Stimulated activated CD8-positive, alpha-beta memory T cell treated with anti-CD3 and anti-CD28 coated beads, Interleukin-4, amount 100 ng/mL, for 24 hours (primary cell): Measurements from ENCODE around the gene CNRIP1.

Source experiments
- DNase-seq: peaks from one replicate; pipeline ENCODE4 v3.0.0-alpha.2; 2020; ENCODE audit warnings: low read depth

The CNRIP1 gene

GRCh38 chr2:68251187-68251854 is 68.4 kb downstream of the CNRIP1 start:
- DNase-seq, result peak; percentile 38

- no peak for DNase-seq
Observed at GRCh38 chr2:68250652-68251186, 69.0 kb downstream of the CNRIP1 start.

- DNase-seq, result no peak
Observed at GRCh38 chr2:68250196-68250595, 69.6 kb downstream of the CNRIP1 start.

GRCh38 chr2:68248806-68249205 is 70.9 kb downstream of the CNRIP1 start:
- DNase-seq, result no peak

- no peak for DNase-seq
Observed at GRCh38 chr2:68248361-68248760, 71.4 kb downstream of the CNRIP1 start.

DNA sequence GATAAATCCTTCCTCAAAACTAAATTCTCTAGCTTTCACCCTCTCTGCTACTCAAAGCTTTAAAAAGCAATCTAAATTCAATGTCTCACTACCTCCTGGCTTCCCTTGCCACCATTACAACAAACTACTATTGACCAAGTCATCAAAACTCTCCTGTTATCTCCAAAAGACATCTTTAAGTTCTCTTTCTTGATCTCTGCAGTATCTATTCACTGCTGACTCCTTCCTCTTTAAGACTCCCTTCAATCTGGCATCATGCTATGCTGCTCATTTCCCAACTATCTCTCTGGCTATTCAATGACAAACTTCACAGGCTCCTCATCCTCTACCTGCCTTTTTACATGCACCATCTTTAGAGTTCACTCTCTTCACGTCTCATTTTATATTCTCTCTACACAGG is 73.4 kb downstream of the CNRIP1 start:
- DNase-seq, result no peak

DNA sequence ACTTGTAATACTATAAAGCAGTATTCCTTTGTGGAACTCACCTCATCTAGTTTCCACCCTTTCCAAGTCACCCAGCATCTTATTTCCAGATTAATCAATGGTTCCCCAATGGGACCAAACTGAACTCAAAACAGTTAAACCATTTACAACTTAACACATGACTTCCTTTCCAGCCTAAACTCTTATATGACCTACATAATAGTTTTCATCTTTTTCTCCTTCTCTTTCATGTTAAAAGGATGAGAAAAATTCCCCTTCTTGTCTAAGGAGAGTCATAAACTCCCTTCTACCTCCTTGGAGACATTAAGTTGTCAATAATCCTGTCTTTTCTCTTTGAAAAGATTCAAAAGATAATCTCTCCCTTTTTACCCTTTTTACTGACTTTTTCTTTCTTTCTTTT is 74.1 kb downstream of the CNRIP1 start:
- no peak for DNase-seq

DNA sequence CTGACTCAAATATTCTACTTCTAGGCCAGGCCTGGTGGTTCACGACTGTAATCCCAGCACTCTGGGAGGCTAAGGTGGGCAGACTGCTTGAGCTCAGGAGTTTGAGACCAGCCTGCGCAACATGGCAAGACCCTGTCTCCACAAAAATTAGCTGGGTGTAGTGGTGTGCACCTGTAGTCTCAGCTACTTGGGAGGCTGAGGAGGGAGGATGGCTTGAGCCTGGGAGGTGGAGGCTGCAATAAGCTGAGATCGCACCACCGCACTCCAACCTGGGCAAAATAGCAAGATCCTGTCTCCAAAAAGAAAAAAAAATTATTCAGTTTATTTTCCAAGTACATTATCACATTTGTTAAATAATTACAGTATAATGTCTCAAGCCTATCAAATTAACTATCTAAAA is 74.7 kb downstream of the CNRIP1 start:
- DNase-seq, result no peak

DNA sequence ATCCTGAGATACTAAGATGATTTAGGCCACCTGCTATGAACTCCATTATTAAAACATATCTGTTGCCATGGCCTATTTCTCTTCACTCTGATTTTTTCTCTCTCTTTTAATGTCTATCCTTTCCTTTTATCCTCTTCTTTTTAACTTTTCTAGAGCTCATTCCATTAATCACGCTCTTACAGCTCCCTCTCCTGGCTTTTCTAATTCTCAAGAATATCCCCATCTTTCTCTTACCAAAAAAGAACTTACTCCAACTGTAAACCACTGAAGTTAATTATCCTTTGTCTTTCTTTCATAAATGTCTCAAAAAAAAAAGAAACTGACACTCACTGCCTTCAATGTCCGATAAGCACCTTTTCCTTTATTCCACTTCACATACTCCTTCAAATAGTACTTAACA is 75.3 kb downstream of the CNRIP1 start:
- DNase-seq, result no peak
